22Rv1 (cell line): ENCODE results near the gene ARVCF.
A peak's percentile ranks its signal among the peaks of the same experiment; 100 is the strongest.

Experiments
- H3K27ac ChIP-seq: fragments of 450-650 bp; 2 replicates; pipeline ENCODE4 v1.5.1; 2017
- ZFX ChIP-seq: fragments of 450-650 bp; IDR thresholded peaks from 2 replicates; pipeline ENCODE4 v1.6.1; 2017; ENCODE audit warnings: antibody characterized with exemption, borderline replicate concordance
- TF ChIP-seq, protein P1 (sequence below): fragments of 450-650 bp; IDR thresholded peaks from 2 replicates; pipeline ENCODE4 v1.5.1; 2017; ENCODE audit warnings: mild to moderate bottlenecking

Gene ARVCF

DNA sequence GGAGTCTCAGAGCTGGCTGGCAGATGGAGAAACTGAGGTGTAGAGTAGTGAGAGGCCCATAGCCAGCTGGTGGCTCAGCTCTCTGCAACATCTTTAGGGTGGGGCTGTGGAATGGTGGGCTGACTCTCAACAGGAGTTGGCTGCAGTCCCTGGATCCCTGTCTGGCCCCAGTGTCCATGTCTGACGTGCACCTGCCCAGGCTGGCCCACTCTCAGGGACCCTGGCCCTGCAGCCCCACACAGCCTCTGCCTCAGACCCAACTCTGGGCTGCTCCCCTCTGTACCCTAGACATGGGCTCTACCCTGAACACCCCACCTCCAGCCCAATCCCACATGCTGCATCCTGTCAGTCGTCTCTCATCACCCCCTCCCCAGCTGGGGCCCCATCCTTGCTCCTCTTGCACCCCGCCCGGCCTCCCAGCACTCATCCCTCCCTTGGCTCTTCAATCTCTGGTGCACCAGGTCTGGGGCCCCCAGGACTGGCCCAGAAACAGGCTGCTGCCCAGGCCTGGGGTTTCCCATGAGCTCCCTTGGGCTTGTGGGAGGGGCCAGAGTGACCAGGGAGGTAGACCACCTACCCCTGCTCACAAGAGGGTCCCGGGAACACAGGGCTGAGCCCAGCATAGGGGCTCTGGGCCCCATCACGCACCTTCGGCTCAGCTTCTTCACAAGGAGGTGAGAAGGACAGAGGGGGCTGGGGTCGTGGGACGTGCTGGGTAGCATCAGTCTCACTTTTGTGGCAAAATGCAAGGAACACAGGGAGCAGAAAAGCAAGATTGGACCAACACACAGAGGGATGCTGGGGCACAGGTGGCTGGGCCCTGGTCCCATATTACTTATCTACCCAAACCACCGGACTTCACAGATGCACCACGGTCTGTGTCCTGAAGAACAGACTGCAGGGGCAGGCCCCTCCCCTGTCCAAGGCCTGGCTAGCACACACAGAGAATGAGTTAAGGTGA is 31.5 kb downstream of the ARVCF start:
- H3K27ac ChIP-seq, result peak overlapping the region; percentile 37

DNA sequence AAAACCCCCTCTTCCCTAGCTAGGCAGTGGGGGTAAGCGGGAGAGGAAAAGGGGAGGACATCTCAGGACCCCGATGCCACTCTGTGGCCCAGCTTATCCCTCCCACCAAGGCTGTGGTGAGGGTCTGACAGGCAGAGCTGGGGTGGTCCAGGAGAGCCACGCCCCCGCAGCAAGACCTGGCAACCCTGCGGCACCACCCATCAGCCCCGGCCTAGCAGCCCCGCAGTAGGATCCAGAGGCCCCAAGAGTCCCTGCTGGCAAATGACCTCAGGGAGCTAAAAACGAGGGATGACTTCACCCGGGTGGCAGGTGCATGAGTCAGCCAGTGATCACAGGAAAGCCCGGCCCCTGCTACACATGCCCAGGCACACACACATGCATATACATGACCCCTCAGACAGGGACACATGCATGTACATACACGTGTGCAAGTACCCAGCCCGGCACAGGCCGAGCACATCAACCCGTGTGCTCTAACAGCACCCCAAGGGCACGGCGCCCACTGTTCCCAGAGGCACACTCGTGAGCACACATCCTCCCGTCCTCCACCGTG is 32.3 kb downstream of the ARVCF start:
- H3K27ac ChIP-seq, result peak overlapping the region; percentile 37
- TF ChIP-seq, protein P1, sequence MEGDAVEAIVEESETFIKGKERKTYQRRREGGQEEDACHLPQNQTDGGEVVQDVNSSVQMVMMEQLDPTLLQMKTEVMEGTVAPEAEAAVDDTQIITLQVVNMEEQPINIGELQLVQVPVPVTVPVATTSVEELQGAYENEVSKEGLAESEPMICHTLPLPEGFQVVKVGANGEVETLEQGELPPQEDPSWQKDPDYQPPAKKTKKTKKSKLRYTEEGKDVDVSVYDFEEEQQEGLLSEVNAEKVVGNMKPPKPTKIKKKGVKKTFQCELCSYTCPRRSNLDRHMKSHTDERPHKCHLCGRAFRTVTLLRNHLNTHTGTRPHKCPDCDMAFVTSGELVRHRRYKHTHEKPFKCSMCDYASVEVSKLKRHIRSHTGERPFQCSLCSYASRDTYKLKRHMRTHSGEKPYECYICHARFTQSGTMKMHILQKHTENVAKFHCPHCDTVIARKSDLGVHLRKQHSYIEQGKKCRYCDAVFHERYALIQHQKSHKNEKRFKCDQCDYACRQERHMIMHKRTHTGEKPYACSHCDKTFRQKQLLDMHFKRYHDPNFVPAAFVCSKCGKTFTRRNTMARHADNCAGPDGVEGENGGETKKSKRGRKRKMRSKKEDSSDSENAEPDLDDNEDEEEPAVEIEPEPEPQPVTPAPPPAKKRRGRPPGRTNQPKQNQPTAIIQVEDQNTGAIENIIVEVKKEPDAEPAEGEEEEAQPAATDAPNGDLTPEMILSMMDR, result no peak
- TF ChIP-seq ZFX, result no peak

More for the DNA sequence above, 31.5 kb downstream of the ARVCF start:
- TF ChIP-seq, protein P1, result no peak
- no peak for TF ChIP-seq ZFX

GRCh38 chr22:19983741-19984140 is 32.9 kb downstream of the ARVCF start:
- no peak for TF ChIP-seq ZFX
- TF ChIP-seq, protein P1, result no peak
- peak overlapping the region; percentile 37 for H3K27ac ChIP-seq

GRCh38 chr22:19982991-19983578 is 33.5 kb downstream of the ARVCF start:
- peak overlapping the region; percentile 37; the same call in 1 of the 2 replicates for H3K27ac ChIP-seq
- TF ChIP-seq, protein P1, result no peak
- no peak for TF ChIP-seq ZFX

GRCh38 chr22:19981961-19982920 is 34.4 kb downstream of the ARVCF start:
- no peak for TF ChIP-seq ZFX
- TF ChIP-seq, protein P1, result no peak
- peak overlapping the region; percentile 37; the same call in 1 of the 2 replicates for H3K27ac ChIP-seq

DNA sequence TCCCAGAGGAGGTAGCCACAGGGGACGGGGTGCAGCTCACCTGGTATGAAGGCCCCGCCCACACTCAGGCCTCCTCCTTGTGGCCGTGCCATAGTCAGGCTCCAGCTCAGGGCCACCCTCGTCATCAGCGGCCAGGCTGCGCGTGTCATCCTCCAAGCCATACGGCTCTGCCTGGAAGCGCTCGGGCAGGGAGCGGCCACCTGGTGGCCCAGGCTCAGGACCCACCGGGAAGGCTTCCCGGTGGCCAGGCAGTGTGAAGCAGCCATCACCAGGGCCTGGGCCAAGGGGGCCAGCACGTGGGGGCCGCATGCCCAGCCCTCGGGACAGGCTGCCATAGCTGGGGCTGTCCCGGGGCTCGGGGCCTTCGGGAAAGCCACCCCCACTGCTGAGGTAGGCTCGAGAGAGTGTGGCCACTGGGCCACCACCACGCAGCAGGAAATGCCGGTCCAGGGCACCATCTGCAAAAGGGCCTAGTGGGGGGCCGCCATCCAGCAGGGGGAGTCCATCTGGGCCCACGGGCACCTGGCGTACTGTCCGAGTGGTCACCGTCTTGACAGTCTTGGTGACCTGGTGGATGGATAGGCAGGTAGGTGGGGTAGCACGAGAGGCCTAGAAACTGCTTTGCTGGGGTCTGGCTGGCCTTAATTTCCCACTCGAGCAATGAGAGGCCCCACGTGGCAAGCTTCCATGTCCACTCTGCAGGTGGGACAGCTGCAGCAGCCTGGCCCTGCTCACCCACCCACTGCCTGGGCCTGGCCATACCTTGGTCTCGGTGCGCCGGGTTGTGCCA is 35.3 kb downstream of the ARVCF start:
- TF ChIP-seq ZFX, result no peak
- TF ChIP-seq, protein P1, result no peak

More for the DNA sequence above, 35.3 kb downstream of the ARVCF start:
- no peak overlapping the region for H3K27ac ChIP-seq
